Astrocyte of the hippocampus (primary cell): ENCODE results near the gene TIMM29.
"Not testable (repeated sequence)": the region's sequence is repeated elsewhere in the genome, so short reads cannot be mapped to it uniquely, and the experiment has no call there.

Experiments
- DNase-seq: peaks from one replicate; pipeline ENCODE4 v3.0.0; 2011; ENCODE audit warnings: low read depth, low spot score

Gene TIMM29

DNA sequence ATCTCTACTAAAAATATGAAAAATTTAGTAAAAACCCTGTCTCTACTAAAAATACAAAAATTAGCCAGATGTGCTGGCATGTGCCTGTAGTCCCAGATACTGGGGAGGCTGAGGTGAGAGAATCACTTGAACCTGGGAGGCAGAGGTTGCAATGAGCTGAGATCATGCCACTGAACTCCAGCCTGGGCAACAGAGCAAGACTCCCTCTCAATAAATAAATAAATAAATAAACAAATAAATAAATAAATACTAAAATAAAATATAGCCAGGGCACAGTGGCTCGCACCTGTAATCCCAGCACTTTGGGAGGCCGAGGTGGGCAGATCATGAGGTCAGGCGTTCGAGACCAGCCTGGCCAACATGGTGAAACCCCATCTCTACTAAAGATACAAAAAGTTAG is 14.8 kb downstream of the TIMM29 start:
- DNase-seq: not testable (repeated sequence)

DNA sequence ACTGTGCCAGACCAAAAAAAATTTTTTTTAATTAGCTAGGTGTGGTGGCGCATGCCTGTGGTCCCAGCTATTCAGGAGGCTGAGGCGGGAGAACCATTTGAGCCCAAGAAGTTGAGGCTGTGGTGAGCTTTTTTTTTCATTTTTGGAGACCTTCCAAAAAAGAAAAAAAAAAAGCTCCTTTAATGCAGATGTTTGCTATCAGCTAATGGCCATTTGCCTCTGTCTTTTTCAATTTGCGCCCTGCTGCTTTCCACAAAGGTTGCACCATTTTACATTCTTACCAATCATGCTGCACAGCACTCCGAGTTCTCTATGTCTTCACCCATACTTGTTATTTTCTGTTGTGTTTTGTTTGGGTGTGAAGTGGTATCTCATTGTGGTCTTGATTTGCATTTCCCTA is 16.7 kb downstream of the TIMM29 start:
- DNase-seq: no peak

DNA sequence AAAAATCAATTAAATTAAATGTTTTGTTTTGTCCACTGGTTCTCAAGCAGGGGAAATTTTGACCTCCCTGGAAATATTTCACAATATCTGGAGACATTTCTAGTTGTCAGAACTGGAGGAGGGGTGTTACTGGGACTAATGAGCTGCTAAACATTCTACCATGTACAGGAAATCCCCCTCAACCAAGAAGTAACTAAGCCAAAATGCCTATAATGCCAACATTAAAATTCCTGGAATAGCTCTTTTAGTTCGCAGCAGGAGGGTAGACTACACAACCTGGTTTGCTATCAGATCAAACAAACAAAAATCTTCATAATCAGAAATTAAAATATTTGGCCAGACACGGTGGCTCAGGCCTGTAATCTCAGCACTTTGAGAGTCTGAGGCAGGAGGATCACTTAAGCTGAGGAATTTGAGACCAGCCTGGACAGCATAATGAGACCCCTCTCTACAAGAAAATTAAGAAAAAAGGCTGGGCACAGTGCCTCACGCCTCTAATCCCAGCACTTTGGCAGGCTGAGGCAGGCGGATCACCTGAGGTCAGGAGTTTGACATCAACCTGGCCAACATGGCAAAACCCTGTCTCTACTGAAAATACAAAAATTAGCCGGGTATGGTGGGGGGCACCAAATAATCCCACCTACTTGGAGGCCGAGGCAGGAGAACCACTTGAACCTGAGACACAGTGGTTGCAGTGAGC is 18.5 kb downstream of the TIMM29 start:
- peak; percentile 86 for DNase-seq

DNA sequence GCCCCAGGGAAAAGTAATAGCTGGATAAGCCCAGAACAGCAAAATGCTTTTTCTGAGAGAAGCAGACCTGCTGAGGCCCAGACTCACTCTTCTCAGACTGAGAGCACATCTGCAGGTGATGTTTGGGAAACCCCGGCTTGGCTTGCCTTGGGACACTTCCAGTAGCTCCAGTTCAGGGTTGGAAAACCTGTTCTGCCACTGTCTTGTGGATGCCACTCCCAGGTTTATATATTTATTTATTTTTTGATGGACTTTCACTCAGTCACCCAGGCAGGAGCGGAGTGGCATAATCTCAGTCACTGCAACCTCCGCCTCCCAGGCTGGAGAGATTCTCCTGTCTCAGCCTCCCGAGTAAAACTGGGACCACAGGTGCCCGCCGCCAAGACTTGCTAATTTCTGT is 24.2 kb downstream of the TIMM29 start:
- no peak for DNase-seq

DNA sequence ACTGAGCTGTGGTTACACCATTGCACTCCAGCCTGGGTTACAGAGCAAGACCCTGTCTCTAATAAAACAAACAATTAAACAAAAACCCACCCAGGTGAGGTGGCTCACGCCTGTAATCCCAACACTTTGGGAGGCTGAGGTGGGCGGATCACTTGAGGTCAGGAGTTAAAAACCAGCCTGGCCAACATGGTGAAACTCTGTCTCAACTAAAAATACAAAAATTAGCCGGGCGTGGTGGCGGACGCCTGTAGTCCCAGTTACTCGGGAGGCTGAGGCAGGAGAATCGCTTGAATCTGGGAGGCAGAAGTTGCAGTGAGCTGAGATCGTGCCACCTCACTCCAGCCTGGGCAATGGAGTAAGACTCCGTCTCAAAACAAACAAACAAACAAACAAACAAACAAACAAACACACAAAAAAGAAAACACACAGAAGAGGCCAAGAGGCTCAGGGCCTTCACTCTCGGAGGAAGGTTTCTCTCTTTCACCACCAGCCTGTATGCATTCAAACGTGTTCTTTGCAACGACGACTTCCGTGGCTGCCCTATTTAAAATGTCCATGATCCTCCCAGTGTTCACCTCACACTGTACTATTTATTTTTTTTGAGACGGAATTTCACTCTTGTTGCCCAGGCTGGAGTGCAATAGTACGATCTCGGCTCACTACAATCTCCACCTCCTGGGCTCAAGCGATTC is 30.8 kb downstream of the TIMM29 start:
- DNase-seq: not testable (repeated sequence)

DNA sequence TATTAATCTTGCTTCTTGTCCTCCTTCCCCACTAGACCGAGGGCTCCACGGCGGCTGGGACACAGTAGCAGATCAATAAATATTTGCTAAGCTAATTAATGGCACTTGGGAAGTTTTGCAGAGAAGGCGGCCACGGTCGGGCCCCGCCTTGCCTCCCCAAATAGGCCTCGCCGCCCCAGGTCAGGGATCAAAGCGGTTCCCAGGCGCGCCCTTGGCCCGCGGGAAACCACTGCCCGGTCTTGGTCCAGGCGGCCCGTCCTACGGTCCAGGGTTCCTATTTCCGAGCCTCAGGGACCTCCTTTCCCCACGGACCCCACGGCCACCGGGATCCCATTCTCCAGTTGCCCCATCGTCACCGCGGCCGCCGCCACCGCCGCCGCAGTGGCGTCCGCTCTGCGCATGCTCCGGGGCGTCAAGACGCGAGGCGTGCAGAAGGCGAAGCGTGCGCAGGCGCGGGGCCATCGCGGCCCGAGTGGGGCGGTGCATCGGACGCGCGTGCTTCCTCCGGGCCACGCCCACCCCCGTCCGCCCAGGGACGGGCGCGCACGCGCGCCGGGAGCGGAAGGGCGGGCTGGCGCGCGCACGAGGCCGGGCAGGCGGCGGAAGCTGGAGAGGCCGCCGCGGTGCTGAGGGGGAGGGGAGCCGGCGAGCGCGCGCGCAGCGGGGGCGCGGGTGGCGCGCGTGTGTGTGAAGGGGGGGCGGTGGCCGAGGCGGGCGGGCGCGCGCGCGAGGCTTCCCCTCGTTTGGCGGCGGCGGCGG is 31.9 kb downstream of the TIMM29 start, which contains the start of gene SMARCA4:
SMARCA4 (plus strand) TSS at position 717 of the 759 bp plus-strand sequence. CDS start 23,122 bp downstream, outside the sequence.
- DNase-seq: peak; percentile 100

DNA sequence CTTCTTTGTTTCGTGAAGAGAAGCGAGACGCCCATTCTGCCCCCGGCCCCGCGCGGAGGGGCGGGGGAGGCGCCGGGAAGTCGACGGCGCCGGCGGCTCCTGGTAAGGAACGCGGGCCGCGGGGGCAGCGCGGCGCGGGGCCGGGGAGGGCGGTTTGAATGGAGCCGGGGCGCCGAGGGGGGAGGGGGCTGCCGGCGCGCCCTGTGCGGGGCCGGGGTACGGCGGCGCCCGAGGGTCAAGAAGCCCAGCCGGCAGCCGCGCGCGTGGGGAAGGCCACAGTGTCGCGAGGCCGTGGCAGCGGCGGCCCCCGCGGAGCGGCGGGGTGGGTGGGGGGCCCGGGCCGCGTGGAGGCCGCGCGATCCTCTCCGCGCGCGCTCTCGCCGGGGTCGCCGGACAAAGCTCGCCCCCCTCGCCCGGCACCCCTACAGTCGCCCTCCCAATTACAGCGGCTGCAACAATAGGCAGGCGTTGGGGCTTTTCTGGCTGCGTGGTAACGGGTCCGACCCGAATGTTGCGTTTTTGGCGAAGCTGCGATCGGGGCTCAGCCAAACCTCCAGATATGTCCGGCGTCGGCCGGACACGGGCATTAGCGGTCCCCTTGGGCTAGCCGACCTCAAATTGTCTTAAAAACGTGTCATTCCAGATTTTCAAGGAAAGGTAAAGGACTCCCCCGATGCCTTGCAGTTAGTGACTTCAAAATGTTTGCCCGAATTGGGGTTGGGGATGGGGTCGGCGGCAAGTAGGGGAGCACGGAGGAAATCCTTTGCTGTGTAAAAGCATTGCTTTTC is 32.7 kb downstream of the TIMM29 start:
- peak; percentile 57 for DNase-seq

DNA sequence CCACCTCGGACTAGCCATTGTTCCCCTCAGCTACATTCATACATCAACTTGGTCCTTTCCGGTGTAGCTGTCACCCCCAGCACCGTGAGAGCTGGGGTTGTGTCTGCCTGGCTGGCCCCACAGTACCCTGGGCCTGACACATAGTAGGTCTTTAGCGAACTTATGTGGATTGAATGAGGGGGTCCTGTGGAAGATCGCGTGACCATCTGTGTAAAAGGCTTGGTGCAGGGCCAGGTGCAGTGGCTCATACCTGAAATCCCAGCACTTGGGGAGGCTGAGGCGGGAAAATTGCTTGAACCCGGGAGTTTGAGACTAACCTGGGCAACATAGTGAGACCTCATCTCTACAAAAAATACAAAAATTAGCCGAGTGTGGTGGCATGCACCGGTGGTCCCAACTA is 34.3 kb downstream of the TIMM29 start:
- no peak for DNase-seq

DNA sequence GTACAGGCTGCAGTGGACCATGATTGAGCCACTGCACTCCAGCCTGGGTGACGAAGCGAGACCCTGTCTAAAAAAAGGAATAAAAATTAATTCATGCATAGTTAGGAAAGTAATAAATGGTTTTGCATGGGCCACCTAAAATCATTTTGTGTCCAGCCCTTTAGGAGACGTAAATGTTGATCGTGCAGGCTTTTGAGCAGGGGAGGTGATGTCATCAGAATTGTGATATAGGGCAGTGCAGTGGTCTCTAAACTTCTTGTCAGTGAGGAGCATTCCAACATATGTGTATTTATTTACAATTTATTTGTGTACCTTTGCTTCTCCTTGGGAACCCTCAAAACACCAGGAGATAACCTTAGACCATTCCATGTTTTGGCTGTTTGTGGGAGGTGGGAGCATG is 35.3 kb downstream of the TIMM29 start:
- DNase-seq: no peak

DNA sequence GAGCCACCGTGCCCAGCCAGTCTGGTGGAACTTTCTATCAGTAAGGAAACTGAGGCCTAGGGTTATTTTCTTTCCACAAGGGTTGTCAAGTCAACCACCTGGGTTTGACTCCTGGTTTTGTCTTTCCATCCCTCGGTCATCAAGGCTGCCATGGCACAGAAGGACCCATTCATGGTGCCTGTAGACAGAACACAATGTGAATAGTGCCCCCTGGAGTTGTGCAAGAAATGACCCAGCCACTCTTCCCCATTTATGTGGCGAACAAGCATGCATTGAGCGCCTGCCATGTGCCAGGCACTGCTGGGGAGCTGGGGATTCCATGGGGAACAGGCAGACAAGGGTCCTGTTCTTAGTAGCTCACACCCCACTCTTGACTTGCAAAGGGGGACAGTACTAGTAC is 36.3 kb downstream of the TIMM29 start:
- DNase-seq: no peak

DNA sequence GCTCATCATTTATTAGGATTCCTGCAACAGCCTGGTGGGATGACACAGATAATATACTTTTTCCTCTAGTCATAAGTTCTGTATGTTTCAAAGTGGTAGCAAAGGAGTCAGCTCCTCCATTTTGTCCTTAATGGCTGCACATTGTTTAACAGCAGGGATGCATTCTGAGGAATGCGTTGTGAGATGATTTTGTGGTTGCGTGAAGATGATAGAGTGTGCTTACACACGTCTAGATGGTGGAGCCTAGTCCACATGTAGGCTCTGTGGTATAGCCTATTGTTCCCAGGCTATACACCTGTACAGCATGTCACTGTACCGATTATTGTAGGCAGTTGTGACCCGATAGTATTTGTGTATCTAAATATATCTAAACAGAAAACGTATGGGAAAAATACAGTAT is 36.8 kb downstream of the TIMM29 start:
- no peak for DNase-seq

DNA sequence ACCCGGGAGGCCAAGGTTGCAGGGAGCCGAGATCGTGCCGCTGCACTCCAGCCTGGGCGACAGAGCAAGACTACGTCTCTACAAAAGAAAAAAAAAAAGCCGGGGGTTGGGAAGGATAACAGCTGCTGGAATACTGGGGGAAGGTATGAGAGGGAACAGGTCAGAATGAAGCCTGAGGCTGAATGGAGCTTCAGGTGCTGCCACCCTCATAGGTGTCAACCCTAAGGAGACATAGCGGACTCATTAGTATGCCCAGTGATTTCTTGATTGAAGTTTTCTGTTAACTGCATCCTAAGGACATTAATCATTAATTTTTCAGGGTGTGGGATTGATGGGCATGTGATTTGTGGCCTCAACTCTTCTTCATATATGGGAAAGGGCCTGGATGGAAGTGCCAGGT is 38.2 kb downstream of the TIMM29 start:
- DNase-seq: no peak

DNA sequence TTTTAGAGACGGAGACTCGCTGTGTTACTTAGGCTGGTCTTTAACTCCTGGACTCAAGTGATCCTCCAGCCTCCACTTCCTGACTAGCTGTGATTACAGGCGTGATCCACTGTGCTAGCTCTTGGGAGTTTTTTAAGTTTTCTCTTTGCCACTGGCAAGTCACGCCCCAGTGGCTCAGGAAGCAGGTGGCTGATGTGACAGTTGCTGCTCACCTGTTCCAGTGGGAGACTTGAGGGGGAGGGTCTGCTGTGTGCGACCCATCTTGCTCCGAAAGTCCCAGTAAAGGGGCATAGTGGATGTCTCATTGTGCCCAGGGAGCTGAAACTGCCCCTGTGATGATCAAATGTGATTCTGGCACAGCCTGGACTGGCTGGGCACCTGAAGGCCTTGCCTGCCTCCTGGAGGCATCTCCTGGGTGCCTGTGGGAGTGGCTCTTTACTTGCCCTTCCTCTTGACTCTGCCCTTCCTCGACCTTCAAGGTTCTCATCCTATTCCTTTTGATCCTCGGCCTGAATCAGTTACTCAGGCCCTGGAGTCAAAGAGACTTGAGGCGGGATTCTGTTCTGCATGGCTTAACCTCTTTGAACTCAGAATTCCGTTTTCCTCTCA is 40.0 kb downstream of the TIMM29 start:
- no peak for DNase-seq

DNA sequence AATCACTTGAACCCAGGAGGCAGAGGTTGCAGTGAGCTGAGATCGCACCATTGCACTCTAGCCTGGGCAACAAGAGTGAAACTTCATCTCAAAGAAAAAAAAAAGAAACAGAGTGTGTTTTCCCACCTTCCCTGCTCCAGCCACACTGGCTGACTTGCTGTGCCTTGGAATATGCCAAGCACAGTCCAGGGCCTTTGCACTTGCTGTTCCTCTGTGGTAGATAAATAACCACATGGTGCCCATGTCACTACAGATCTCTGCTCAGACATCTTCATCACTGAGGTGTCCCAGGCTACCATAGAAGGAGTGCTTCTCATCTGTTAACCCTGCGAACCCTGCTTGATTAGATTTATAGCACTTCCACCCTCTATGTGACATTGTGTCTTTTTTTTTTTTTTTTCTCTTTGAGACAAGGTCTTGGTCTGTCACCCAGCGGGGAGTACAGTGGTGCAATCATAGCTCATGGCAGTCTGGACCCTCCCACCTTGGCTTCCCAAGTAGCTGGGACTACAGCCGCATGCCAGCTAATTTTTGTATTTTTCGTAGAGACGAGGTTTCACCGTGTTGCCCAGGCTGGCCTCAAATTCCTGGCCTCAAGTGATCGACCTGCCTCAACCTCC is 42.6 kb downstream of the TIMM29 start:
- DNase-seq: no peak

DNA sequence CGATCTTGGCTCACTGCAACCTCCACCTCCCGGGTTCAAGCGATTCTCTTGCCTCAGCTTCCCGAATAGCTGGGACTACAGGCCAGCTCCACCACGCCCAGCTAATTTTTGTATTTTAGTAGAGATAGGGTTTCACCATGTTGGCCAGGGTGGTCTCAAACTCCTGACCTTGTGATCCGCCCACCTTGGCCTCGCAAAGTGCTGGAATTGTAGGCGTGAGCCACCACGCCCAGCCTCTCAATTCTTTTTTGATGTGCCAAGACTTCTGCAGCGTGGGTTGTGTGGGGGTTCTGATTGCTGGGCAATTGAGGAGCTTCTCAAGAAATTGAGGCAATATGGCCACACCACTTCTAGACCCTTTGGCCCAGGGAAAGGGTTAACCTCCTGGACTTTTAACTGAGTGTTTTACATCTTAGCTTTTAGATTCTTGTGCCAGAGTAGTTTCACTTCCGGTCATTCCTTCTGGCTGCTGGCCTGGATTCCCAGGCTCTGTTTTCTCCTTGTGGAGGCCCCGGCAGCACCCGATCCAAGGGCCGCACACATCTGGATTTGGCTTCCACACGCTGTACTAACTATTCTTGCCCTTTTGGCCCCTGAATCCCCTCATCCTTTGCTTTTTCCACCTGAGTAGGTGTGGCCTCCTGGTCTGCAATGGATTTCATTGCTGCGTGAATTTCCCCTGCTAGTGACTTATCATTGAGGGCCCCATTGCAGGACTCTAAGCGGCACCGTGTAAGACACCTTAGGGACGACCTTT is 46.9 kb downstream of the TIMM29 start:
- DNase-seq: peak; percentile 38

DNA sequence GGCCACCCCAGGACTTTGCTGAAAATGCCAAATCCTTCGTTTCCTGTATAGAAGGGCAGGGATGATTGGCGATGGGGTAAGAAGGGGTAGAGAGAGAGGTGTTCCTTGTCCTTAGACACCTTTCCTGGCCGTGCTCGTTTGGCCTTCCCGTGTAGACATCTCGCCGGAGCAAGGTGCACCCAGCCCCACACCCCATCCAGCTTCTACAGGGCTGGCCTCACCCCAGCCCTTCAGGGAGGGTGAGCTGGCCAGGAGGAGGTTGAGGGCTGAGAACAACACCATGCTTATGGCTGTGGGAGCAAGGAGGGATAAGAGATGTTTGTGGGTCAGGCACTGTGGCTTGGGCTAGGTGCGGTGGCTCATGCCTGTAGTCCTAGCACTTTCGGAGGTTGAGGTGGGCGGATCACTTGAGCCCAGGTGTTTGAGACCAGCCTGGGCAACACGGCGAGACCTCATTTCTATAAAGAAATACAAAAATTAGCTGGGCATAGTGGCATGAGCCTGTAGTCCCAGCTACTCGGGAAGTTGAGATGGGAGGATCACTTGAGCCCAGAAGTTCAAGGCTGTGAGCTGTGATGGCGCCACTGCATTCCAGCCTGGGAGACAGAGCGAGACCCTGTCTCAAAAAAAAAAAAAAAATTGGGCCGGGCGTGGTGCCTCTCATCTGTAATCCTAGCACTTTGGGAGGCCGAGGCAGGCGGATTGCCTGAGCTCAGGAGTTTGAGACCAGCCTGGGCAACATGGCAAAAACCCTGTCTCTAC is 47.7 kb downstream of the TIMM29 start:
- no peak for DNase-seq

DNA sequence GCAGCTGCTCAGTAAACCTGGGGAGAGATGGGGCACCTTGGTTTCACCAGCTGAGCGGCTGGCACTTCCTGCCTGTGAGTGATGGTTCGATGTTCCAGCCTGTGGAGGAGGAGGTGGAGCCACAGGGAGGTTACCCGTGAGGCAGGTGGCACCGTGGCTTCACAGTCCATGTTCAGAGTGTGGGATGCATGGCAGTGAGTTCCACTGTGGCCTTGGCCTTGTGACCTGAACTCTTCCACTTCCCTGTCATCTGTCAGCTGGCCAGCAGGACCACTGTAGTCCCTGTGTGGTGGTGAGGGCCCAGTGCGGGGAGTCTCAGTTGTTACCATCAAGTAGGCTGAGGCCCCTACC is 49.1 kb downstream of the TIMM29 start:
- no peak for DNase-seq
